Endothelial cell of umbilical vein (primary cell): ENCODE data around the gene FNBP1. TPM values are rescaled to one million over a fixed set of nuclear protein-coding genes. Genes with fewer than 3 reads are reported as not detected.
A peak's percentile ranks its signal among the peaks of the same experiment; 100 is the strongest.

Source experiments
- BruUV-seq: library from RNA; stranded (reverse); fragments of 400-500 nt; replicated peaks from 2 replicates; lab custom pipeline; 2021; lab: Mats Ljungman, UMichigan
- CTCF ChIA-PET: fragments of 300-600, 350-600 bp; sonication (Branson Sonifier 250); formaldehyde crosslinking; loops from one replicate; lab custom pipeline; 2021; ENCODE audit warnings: antibody characterized with exemption, inconsistent platforms; lab: Charles Lee
- POLR2A ChIA-PET: fragments of 300-600, 350-600 bp; sonication (Branson Sonifier 250); formaldehyde crosslinking; loops from one replicate; lab custom pipeline; 2021; ENCODE audit warnings: antibody characterized with exemption, inconsistent platforms; lab: Charles Lee
- DNase-seq: peaks from one replicate; pipeline ENCODE4 v3.0.0-alpha.2; 2011; ENCODE audit warnings: low read depth, low spot score
- FAIRE-seq: peaks from 2 replicates; lab custom pipeline; 2011; peaks lifted over from hg19 to GRCh38; lab: Jason Lieb, UNC
- H2AFZ ChIP-seq: 2 replicates; pipeline ENCODE4 v1.6.0; 2012; ENCODE audit warnings: low read depth, low read length, control low read depth, inconsistent platforms
- H3K27ac ChIP-seq: 2 replicates; pipeline ENCODE4 v1.5.1; 2011; ENCODE audit warnings: low read depth, mild to moderate bottlenecking, control low read depth, low read length, moderate library complexity; ENCODE audit not compliant: insufficient read depth
- H3K27me3 ChIP-seq, 2 experiments: 2 replicates each; pipeline versions ENCODE4 v1.6.0 to v1.6.1; 2011; ENCODE audit warnings: low read length in 2 of 2, mixed read lengths in 1 of 2; ENCODE audit not compliant: control insufficient read depth in 2 of 2, insufficient read depth in 2 of 2
- H3K36me3 ChIP-seq, 2 experiments: 2 replicates in 1 of 2; 3 replicates in 1 of 2; pipeline ENCODE4 v1.5.1; 2011; ENCODE audit warnings: low read length in 2 of 2, mild to moderate bottlenecking in 1 of 2, moderate library complexity in 1 of 2; ENCODE audit not compliant: control insufficient read depth in 2 of 2, insufficient read depth in 2 of 2; ENCODE audit errors: extremely low read depth in 1 of 2
- H3K4me1 ChIP-seq: 3 replicates; pipeline ENCODE4 v1.5.1; 2011; ENCODE audit warnings: mild to moderate bottlenecking, low read length; ENCODE audit not compliant: control insufficient read depth, insufficient read depth; ENCODE audit errors: extremely low read depth
- H3K4me2 ChIP-seq: 2 replicates; pipeline ENCODE4 v1.6.1; 2011; ENCODE audit warnings: low read length, control low read depth, mixed read lengths; ENCODE audit not compliant: insufficient read depth
- H3K4me3 ChIP-seq, 3 experiments: fragments of 200-600 bp in 1 of 3; sonication (generic), shearing (Covaris generic) in 1 of 3; replicated peaks in 1 of 3; 2 replicates each; pipeline ENCODE4 v1.5.1; 2011 to 2016; ENCODE audit warnings: control low read depth in 3 of 3, low read length in 3 of 3, mild to moderate bottlenecking in 2 of 3, inconsistent platforms in 1 of 3, low read depth in 1 of 3, moderate library complexity in 1 of 3; ENCODE audit not compliant: insufficient read depth in 1 of 3
- H3K79me2 ChIP-seq: 2 replicates; pipeline ENCODE4 v1.6.0; 2012; ENCODE audit warnings: low read length, inconsistent platforms; ENCODE audit not compliant: control insufficient read depth, insufficient read depth
- H3K9ac ChIP-seq: replicated peaks from 2 replicates; pipeline ENCODE3; 2011; ENCODE audit warnings: low read length, control low read depth; ENCODE audit not compliant: insufficient read depth; ENCODE audit errors: extremely low read depth
- H3K9me1 ChIP-seq: replicated peaks from 3 replicates; pipeline ENCODE4 v1.6.0; 2011; ENCODE audit warnings: mild to moderate bottlenecking, low read length; ENCODE audit not compliant: control insufficient read depth, insufficient read depth; ENCODE audit errors: extremely low read depth
- H3K9me3 ChIP-seq: replicated peaks from 2 replicates; pipeline ENCODE4 v1.5.1; 2012; ENCODE audit warnings: low read length, inconsistent platforms; ENCODE audit not compliant: control insufficient read depth, insufficient read depth
- H4K20me1 ChIP-seq: replicated peaks from 2 replicates; pipeline ENCODE3; 2011; ENCODE audit warnings: mild to moderate bottlenecking, low read length; ENCODE audit not compliant: control insufficient read depth, insufficient read depth; ENCODE audit errors: extremely low read depth
- CTCF ChIP-seq, 2 donors: IDR thresholded peaks; 1 replicate in 1 of 2; 2 replicates in 1 of 2; pipeline ENCODE4 v1.5.1; 2011; ENCODE audit warnings: low read length in 2 of 2, mild to moderate bottlenecking in 2 of 2, moderate library complexity in 2 of 2, control low read depth in 1 of 2, inconsistent platforms in 1 of 2, low read depth in 1 of 2; ENCODE audit not compliant: insufficient read depth in 1 of 2; ENCODE audit errors: extremely low read depth in 1 of 2
- EZH2 ChIP-seq: IDR thresholded peaks from 2 replicates; pipeline ENCODE4 v1.6.1; 2012; ENCODE audit warnings: borderline replicate concordance, low read depth, mild to moderate bottlenecking, moderate library complexity, low read length, inconsistent platforms; ENCODE audit not compliant: severe bottlenecking
- FOS ChIP-seq: IDR thresholded peaks from 2 replicates; pipeline ENCODE4 v1.6.1; 2011; ENCODE audit warnings: mild to moderate bottlenecking, low read length, moderate library complexity, borderline replicate concordance; ENCODE audit not compliant: insufficient read depth
- GATA2 ChIP-seq: IDR thresholded peaks from 2 replicates; pipeline ENCODE4 v1.7.0; 2011; ENCODE audit warnings: low read depth, mild to moderate bottlenecking, moderate library complexity, mixed read lengths, low read length; ENCODE audit not compliant: insufficient read length, insufficient read depth
- JUN ChIP-seq: IDR thresholded peaks from 2 replicates; pipeline ENCODE4 v1.6.1; 2011; ENCODE audit warnings: borderline replicate concordance, low read depth; ENCODE audit not compliant: insufficient read length, insufficient read depth
- MYC ChIP-seq: IDR thresholded peaks from one replicate; pipeline ENCODE4 v1.6.1; 2011; ENCODE audit warnings: mild to moderate bottlenecking, low read depth, low read length
- POLR2A ChIP-seq: IDR thresholded peaks from 2 replicates; pipeline ENCODE4 v1.6.1; 2012; ENCODE audit warnings: low read depth, mild to moderate bottlenecking, control low read depth, low read length
- POLR2AphosphoS5 ChIP-seq: IDR thresholded peaks from 2 replicates; pipeline ENCODE4 v1.6.1; 2012; ENCODE audit warnings: low read depth, mild to moderate bottlenecking, control low read depth, low read length, moderate library complexity; ENCODE audit not compliant: insufficient read depth
- dilution Hi-C: fragments of 300-500 bp; cut with MboI; formaldehyde crosslinking; loops from one replicate; pipeline ENCODE4 v1.15.0; 2019; ENCODE audit warnings: low sequenced_read_pairs; ENCODE audit not compliant: extremely low pct_ligation_motif_present
- intact Hi-C: fragments of 100-400 bp; cut with micrococcal nuclease; formaldehyde crosslinking; loops from one replicate; pipeline ENCODE4 v1.10.0; 2022
- polyA plus RNA-seq, 4 experiments: library from polyadenylated mRNA; depleted of rRNA in 3 of 4; stranded (reverse) in 3 of 4; unstranded in 1 of 4; fragments of >200 nt; gene quantifications; 2 replicates each; pipeline versions ENCODE4 v1.2.1 to v1.2.3, GENCODE V29; 2011 to 2012; ENCODE audit warnings: missing spikeins in 1 of 4
- total RNA-seq: library from RNA; stranded (reverse); gene quantifications from 2 replicates; pipeline ENCODE4 v1.2.3, GENCODE V29; 2021
- TF ChIP-seq, protein P1 (sequence below): IDR thresholded peaks from 2 replicates; pipeline ENCODE4 v1.6.1; 2011; ENCODE audit not compliant: insufficient read depth, insufficient read length

The FNBP1 gene
- total and polyA plus RNA-seq, 2 donors (not counting 3 experiments of a cell fraction or from before 2014, with no cell fraction given): 10.9 to 43.9 TPM

DNA sequence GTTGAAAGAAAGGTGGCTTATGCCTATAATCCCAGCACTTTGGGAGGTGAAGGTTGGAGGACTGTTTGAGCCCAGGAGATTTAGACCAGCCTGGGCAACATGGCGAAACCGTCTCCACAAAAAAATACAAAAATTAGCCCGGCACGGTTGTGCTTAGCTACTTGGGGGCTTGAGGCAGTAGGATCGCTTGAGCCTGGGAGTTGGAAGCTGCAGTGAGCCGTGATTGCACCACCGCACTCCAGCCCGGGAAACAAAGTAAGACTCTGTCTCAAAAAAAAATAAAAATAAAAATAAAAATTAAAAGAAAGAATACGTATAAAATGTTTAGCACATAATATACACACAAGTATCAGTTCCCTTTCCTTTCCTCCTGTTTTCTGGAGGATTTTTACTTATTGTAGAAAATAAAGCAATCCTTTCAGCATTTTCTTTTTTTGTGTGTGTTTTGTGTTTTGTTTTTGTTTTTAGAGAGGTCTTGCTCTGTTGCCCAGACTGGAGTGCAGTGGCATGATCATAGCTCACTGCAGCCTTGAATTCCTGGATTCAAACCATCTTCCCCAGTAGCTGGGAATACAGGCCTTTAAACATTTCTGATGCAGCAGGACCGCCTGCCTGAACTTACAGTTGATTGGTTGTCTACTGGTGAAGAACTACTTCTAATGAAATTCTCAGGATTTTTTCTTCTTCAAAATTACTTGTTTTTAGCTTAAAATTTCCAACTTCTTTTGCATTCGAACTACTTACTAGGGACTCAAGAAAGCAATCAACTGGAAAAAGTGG lies 6.6 kb upstream of the FNBP1 start:
- TF ChIP-seq, protein P1, sequence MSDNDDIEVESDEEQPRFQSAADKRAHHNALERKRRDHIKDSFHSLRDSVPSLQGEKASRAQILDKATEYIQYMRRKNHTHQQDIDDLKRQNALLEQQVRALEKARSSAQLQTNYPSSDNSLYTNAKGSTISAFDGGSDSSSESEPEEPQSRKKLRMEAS: no peak
- TF ChIP-seq FOS (no peak), EZH2 (no peak), POLR2A (no peak), GATA2 (no peak), POLR2AphosphoS5 (no peak), JUN (no peak), MYC (no peak), CTCF (IDR thresholded peaks at IDR 0.05; ENCODE audit: extremely low read depth in 1 of 2, insufficient read depth in 1 of 2, low read depth in 1 of 2, low read length in 2 of 2) (no peak)
- dilution Hi-C loops: no loop called here
- POLR2A ChIA-PET: no interaction called here

More for the DNA sequence above, 6.6 kb upstream of the FNBP1 start:
- H3K9me1 ChIP-seq: no peaks in the 10 kb centered on the region
- no TSS peak for BruUV-seq
- no peak overlapping the region for H3K4me3 ChIP-seq
- FAIRE-seq (peak; percentile 21), DNase-seq (no peak)
- H2AFZ ChIP-seq: no peak overlapping the region
- H3K79me2 ChIP-seq: peaks cover 14% of the 10 kb centered on the region
- H4K20me1 ChIP-seq: no peaks in the 10 kb centered on the region
- no peak overlapping the region for H3K27ac ChIP-seq
- no peaks in the 10 kb centered on the region for H3K27me3 ChIP-seq
- H3K9ac ChIP-seq: no peak overlapping the region
- H3K4me1 ChIP-seq: peaks cover 26% of the 10 kb centered on the region
- CTCF ChIA-PET: interaction anchor here (0.9 to 1.0 kb wide), 2 partner anchors 14 to 186 kb away, joined by 3 read pairs; no protein-coding TSS in a partner anchor
- no peak overlapping the region for H3K4me2 ChIP-seq
- intact Hi-C loops: no loop called here
- H3K36me3 ChIP-seq: no peaks in the 10 kb centered on the region
- no peaks in the 10 kb centered on the region for H3K9me3 ChIP-seq
